Sigmoid colon (tissue), 7 donors: ENCODE data around the gene FKBP10. TPM values are rescaled to one million over a fixed set of nuclear protein-coding genes. Genes with fewer than 3 reads are reported as not detected.
"Not testable (repeated sequence)": the region's sequence is repeated elsewhere in the genome, so short reads cannot be mapped to it uniquely, and the experiment has no call there.

Experiments
- DNase-seq: peaks from one replicate; pipeline ENCODE4 v3.0.0-alpha.2; 2019
- H3K27ac ChIP-seq, 4 donors: fragments of 200-600 bp; sonication (generic); one replicate each; pipeline ENCODE4 v1.5.1; 2016 to 2019; ENCODE audit warnings: mild to moderate bottlenecking in 1 of 4
- H3K27me3 ChIP-seq, 3 donors: fragments of 200-600 bp; sonication (generic); one replicate each; pipeline ENCODE4 v1.5.1; 2019; ENCODE audit warnings: mild to moderate bottlenecking in 1 of 3
- H3K36me3 ChIP-seq, 4 donors: fragments of 200-600 bp; sonication (generic); one replicate each; pipeline ENCODE4 v1.5.1; 2016 to 2019
- H3K4me1 ChIP-seq, 4 donors: fragments of 200-600 bp; sonication (generic); one replicate each; pipeline ENCODE4 v1.5.1; 2017 to 2019
- H3K4me3 ChIP-seq, 4 donors: fragments of 200-600 bp; sonication (generic); one replicate each; pipeline ENCODE4 v1.5.1; 2017 to 2019; ENCODE audit warnings: mild to moderate bottlenecking in 2 of 4, moderate library complexity in 1 of 4
- H3K9me3 ChIP-seq, 4 donors: fragments of 200-600 bp in 3 of 4; sonication (generic) in 3 of 4; one replicate each; pipeline versions ENCODE4 v1.5.1 to v1.6.1; 2013 to 2019
- EP300 ChIP-seq, 4 donors: sonication (generic); formaldehyde crosslinking; IDR thresholded peaks; one replicate each; pipeline ENCODE4 v1.6.1; 2017; ENCODE audit warnings: antibody characterized with exemption in 4 of 4
- POLR2A ChIP-seq, 2 donors: fragments of 450-650 bp; IDR thresholded peaks; one replicate each; pipeline ENCODE4 v1.6.1; 2016; ENCODE audit warnings: antibody characterized with exemption in 2 of 2, mild to moderate bottlenecking in 2 of 2, moderate library complexity in 2 of 2
- POLR2AphosphoS5 ChIP-seq, 4 donors: sonication (generic); formaldehyde crosslinking; IDR thresholded peaks; one replicate each; pipeline ENCODE4 v1.6.1; 2017; ENCODE audit warnings: antibody characterized with exemption in 4 of 4
- WGBS, 2 donors: extraction: QIAGEN DNeasy Blood & Tissue Kit; methylation state at CpG; one replicate each; pipeline ENCODE4 v1.1.7; 2013; 5-methylcytosine and 5-hydroxymethylcytosine counted together
- intact Hi-C: fragments of 100-400 bp; cut with DNase I; formaldehyde crosslinking; loops from one replicate; pipeline ENCODE4 v1.15.1; 2023
- polyA plus RNA-seq, 3 donors: library from polyadenylated mRNA; stranded (reverse); fragments of 200-250 nt; gene quantifications; one replicate each; pipeline ENCODE4 v1.2.3, GENCODE V29; 2013
- total RNA-seq, 4 donors: library from RNA; depleted of rRNA; stranded (reverse); fragments of >200 nt; gene quantifications; one replicate each; pipeline ENCODE4 v1.1.0, GENCODE V29; 2016
- TF ChIP-seq, protein P1 (sequence below), 4 experiments: fragments of 450-650 bp in 3 of 4; fragments of 200-600 bp in 1 of 4; IDR thresholded peaks; one replicate each; pipeline ENCODE4 v1.5.1; 2016 to 2019; ENCODE audit warnings: antibody characterized with exemption in 4 of 4, mild to moderate bottlenecking in 3 of 4, moderate library complexity in 2 of 4
- donor health status: healthy with polysubstance abuse.
- donor health status: Bipolar disorder and iron deficiency.
- donor health status: healthy.

FKBP10 gene
- total and polyA plus RNA-seq, 7 donors = 5.5 to 71.2 (median 34.2) TPM

DNA sequence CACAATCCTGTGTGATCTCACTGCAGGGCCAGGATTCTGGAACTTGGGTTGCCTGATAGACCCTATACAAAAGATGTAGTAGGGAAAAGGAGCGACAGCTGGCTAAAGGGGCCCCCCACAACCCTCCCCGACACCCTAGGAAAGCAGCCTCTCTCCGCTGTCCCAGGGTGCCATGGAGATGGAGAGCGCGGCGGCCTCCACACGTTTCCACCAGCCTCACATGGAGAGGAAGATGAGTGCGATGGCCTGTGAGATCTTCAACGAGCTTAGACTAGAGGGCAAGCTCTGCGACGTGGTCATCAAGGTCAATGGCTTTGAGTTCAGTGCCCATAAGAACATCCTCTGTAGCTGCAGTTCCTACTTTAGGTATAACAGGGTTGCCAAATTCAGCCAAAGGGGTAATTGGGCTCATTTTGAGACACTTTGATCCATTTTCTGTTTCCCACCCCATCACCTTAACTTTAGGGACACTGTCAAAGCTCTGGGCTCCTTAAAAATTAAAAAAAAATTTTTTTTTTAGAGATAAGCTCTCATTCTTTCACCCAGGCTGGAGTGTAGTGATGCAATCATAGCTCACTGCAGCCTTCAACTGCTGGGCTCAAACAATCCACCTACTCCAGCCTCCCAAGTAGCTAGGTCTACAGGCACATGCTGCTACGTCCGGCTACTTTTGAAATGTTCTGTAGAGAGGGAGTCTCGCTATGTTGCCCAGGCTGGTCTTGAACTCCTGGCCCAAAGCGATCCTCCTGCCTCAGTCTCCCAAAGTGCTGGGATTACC is 25.1 kb downstream of the FKBP10 start, which contains the start of gene KLHL10:
Gene KLHL10, plus strand, starts transcription at position 65 of the 778 bp plus-strand sequence. Its CDS starts 108 bp downstream, at position 173.
- no peak for DNase-seq
- Histone ChIP-seq H3K36me3 (peaks cover 0 to 9% (median 0%) of the 10 kb centered on the region in 4 donors), H3K9me3 (no peaks in the 10 kb centered on the region), H3K27me3 (no peaks in the 10 kb centered on the region), H3K4me3 (peak within 1 kb of the TSS in 3 of 4 donors; percentile 68 to 97 (median 74)), H3K4me1 (peaks cover 0 to 17% (median 15%) of the 10 kb centered on the region in 4 donors), H3K27ac (peak within 1 kb of the TSS in 3 of 4 donors; percentile 77 to 91 (median 85))
- TF ChIP-seq EP300 (IDR thresholded peaks at IDR 0.05) (no peak), POLR2A (IDR thresholded peaks at IDR 0.05) (no peak), POLR2AphosphoS5 (IDR thresholded peaks at IDR 0.05) (no peak)
- TF ChIP-seq, protein P1, sequence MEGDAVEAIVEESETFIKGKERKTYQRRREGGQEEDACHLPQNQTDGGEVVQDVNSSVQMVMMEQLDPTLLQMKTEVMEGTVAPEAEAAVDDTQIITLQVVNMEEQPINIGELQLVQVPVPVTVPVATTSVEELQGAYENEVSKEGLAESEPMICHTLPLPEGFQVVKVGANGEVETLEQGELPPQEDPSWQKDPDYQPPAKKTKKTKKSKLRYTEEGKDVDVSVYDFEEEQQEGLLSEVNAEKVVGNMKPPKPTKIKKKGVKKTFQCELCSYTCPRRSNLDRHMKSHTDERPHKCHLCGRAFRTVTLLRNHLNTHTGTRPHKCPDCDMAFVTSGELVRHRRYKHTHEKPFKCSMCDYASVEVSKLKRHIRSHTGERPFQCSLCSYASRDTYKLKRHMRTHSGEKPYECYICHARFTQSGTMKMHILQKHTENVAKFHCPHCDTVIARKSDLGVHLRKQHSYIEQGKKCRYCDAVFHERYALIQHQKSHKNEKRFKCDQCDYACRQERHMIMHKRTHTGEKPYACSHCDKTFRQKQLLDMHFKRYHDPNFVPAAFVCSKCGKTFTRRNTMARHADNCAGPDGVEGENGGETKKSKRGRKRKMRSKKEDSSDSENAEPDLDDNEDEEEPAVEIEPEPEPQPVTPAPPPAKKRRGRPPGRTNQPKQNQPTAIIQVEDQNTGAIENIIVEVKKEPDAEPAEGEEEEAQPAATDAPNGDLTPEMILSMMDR (IDR thresholded peaks at IDR 0.05) = no peak
- WGBS, 2 donors = 95 to 96% methylated on average over 15 of the region's 15 CpGs
- intact Hi-C loops = no loop called here

DNA sequence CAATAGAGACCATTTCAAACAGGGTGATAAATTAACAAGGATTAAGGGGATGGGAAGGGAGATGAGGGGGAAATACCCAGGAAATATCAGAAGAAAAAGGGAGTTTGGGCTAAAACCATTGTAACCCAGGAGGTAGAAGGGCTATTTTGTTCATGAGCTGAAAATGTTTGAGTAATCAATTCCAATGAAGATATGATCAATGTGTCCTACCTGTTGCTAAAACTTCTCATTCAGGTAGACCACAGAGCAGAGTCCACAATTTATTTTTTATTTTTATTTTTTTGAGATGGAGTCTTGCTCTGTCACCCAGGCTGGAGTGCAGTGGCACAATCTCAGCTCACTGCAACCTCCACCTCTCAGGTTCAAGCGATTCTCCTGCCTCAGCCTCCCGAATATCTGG is 26.6 kb downstream of the FKBP10 start:
- DNase-seq, H3K36me3 ChIP-seq, H3K27ac ChIP-seq, intact Hi-C loops, H3K9me3 ChIP-seq, H3K27me3 ChIP-seq, H3K4me3 ChIP-seq: not testable (repeated sequence)
- peaks cover 0 to 15% (median 14%) of the 10 kb centered on the region in 4 donors for H3K4me1 ChIP-seq
- 85 to 96% methylated on average over 2 of the region's 2 CpGs for WGBS, 2 donors

DNA sequence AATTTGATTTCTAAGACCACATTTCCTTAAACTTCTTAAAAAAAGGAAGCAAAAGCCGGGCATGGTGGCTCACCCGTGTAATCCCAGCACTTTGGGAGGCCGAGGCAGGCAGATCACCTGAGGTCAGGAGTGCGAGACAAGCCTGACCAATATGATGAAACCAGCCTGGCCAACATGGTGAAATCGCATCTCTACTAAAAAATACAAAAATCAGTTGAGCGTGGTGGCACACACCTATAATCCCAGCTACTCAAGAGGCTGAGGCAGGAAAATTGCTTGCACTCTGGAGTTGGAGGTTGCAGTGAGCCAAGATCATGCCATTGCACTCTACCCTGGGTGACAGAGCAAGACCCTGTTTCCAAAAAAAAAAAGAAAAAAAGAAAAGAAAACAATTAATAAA is 28.0 kb downstream of the FKBP10 start:
- DNase-seq, H3K4me3 ChIP-seq, H3K27me3 ChIP-seq, H3K36me3 ChIP-seq, H3K9me3 ChIP-seq, intact Hi-C loops, H3K4me1 ChIP-seq, H3K27ac ChIP-seq: not testable (repeated sequence)
- WGBS, 2 donors = 89 to 91% methylated on average over 6 of the region's 6 CpGs

DNA sequence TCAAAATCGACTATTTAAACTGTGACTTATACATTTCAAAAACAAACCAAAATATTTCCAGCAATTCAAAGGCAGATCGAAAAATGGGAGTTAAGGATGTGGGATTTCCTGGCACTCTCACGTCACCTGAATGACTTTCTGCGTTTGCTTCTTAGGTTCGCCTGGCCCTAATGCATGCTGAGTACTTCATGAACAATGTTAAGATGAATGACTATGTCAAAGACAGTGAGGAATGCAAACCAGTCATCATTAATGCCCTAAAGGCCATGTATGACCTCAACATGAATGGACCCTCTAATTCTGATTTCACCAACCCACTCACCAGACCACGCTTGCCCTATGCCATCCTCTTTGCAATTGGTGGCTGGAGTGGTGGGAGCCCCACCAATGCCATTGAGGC is 32.2 kb downstream of the FKBP10 start:
- no peak overlapping the region for H3K4me3 ChIP-seq
- 95 to 96% methylated on average over 6 of the region's 6 CpGs for WGBS, 2 donors

DNA sequence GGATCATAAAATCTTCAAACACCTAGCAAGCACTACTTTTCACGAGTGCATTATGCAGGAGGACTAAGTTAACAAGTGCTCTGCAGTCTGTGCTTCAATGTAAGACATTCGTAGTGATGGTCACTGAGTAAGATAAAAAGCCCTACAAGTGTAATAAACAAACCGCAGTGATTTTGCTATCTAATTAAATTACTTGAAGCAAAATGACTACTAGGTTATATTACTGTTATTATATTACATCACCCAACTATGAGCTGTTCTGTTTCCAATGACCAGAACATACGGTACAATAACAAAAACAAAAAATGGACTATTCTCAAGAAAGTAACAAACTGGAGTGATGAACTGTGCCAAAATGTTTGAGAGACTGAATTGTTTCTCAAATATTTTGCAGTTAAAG is 36.0 kb downstream of the FKBP10 start:
- Histone ChIP-seq H3K36me3 (peaks cover 0 to 14% (median 4%) of the 10 kb centered on the region in 4 donors), H3K27ac (peak overlapping the region in 2 of 4 donors; percentile 19 to 22), H3K4me3 (no peak overlapping the region), H3K4me1 (peaks cover 0 to 25% (median 11%) of the 10 kb centered on the region in 4 donors), H3K27me3 (no peaks in the 10 kb centered on the region), H3K9me3 (no peaks in the 10 kb centered on the region)
- TF ChIP-seq, protein P1 (IDR thresholded peaks at IDR 0.05) = no peak
- TF ChIP-seq POLR2A (IDR thresholded peaks at IDR 0.05) = no peak
- no peak for TF ChIP-seq POLR2AphosphoS5 (IDR thresholded peaks at IDR 0.05)
- no peak for TF ChIP-seq EP300 (IDR thresholded peaks at IDR 0.05)
- WGBS, 2 donors = 62 to 73% methylated on average over 4 of the region's 4 CpGs
- intact Hi-C loops = no loop called here
- no peak for DNase-seq

More for the DNA sequence above, 32.2 kb downstream of the FKBP10 start:
- H3K27ac ChIP-seq = no peak overlapping the region
- no peaks in the 10 kb centered on the region for H3K9me3 ChIP-seq
- H3K36me3 ChIP-seq = no peaks in the 10 kb centered on the region
- peaks cover 0 to 19% (median 10%) of the 10 kb centered on the region in 4 donors for H3K4me1 ChIP-seq
- TF ChIP-seq EP300 (IDR thresholded peaks at IDR 0.05) (no peak), POLR2A (IDR thresholded peaks at IDR 0.05) (no peak)
- TF ChIP-seq, protein P1 (IDR thresholded peaks at IDR 0.05) = no peak
- peak; percentile 21 for DNase-seq
- H3K27me3 ChIP-seq = no peaks in the 10 kb centered on the region
- intact Hi-C loops = no loop called here
